Spleen (tissue), 11 donors: ENCODE data around the gene MYPN. TPM values are rescaled to one million over a fixed set of nuclear protein-coding genes. Genes with fewer than 3 reads are reported as not detected.
"Not testable (repeated sequence)": the region's sequence is repeated elsewhere in the genome, so short reads cannot be mapped to it uniquely, and the experiment has no call there.

Experiments used
- DNase-seq: peaks from one replicate; pipeline ENCODE4 v3.0.0-alpha.2; 2020
- H3K27ac ChIP-seq, 8 donors: fragments of 200-600 bp; sonication (generic) in 7 of 8; 1 replicate in 4 of 8; 2 replicates in 4 of 8; pipeline versions ENCODE4 v1.5.0 to v1.8.0; 2016 to 2021; ENCODE audit warnings: inconsistent platforms in 4 of 8, mild to moderate bottlenecking in 4 of 8, moderate library complexity in 1 of 8
- H3K27me3 ChIP-seq, 7 donors: fragments of 200-600 bp; sonication (generic) in 6 of 7; replicated peaks in 1 of 7; 1 replicate in 4 of 7; 2 replicates in 3 of 7; pipeline versions ENCODE4 v1.5.0 to v1.8.0; 2016 to 2021; ENCODE audit warnings: inconsistent platforms in 3 of 7, mild to moderate bottlenecking in 1 of 7
- H3K36me3 ChIP-seq, 6 donors: fragments of 200-600 bp; sonication (generic) in 5 of 6; 1 replicate in 4 of 6; 2 replicates in 2 of 6; pipeline versions ENCODE4 v1.5.0 to v1.8.0; 2016 to 2021; ENCODE audit warnings: inconsistent platforms in 2 of 6
- H3K4me1 ChIP-seq, 6 donors: fragments of 200-600 bp; sonication (generic) in 5 of 6; 1 replicate in 3 of 6; 2 replicates in 3 of 6; pipeline versions ENCODE4 v1.5.0 to v1.8.0; 2016 to 2021; ENCODE audit warnings: inconsistent platforms in 3 of 6
- H3K4me3 ChIP-seq, 8 donors: fragments of 200-600 bp; sonication (generic) in 7 of 8; 1 replicate in 4 of 8; 2 replicates in 4 of 8; pipeline versions ENCODE4 v1.5.0 to v1.8.0; 2016 to 2021; ENCODE audit warnings: inconsistent platforms in 4 of 8, mild to moderate bottlenecking in 4 of 8, moderate library complexity in 2 of 8
- H3K9me3 ChIP-seq, 8 donors: fragments of 200-600 bp; sonication (generic) in 7 of 8; 1 replicate in 4 of 8; 2 replicates in 4 of 8; pipeline versions ENCODE4 v1.5.0 to v1.8.0; 2016 to 2021; ENCODE audit warnings: inconsistent platforms in 4 of 8
- POLR2A ChIP-seq, 3 donors: fragments of 450-650 bp; IDR thresholded peaks; one replicate each; pipeline ENCODE4 v1.5.1; 2017; ENCODE audit warnings: antibody characterized with exemption in 3 of 3, mild to moderate bottlenecking in 1 of 3
- POLR2AphosphoS5 ChIP-seq, 3 donors: sonication (generic); formaldehyde crosslinking; IDR thresholded peaks; one replicate each; pipeline ENCODE4 v1.5.1; 2017; ENCODE audit warnings: antibody characterized with exemption in 3 of 3
- WGBS, 5 donors: extraction: QIAGEN DNeasy Blood & Tissue Kit in 3 of 5; methylation state at CpG; one replicate each; pipeline versions ENCODE4 v1.1.5 to v1.1.7; 2013 to 2018; 5-methylcytosine and 5-hydroxymethylcytosine counted together
- intact Hi-C: fragments of 100-400 bp; cut with DNase I; formaldehyde crosslinking; loops from one replicate; pipeline ENCODE4 v1.15.0; 2023; ENCODE audit warnings: low total_unique reads
- polyA plus RNA-seq, 3 donors: library from polyadenylated mRNA; stranded (reverse); fragments of 200-250 nt; gene quantifications; one replicate each; pipeline ENCODE4 v1.2.1, GENCODE V29; 2013
- total RNA-seq, 7 donors: library from RNA; depleted of rRNA in 3 of 7; stranded (reverse); fragments of >200 nt in 3 of 7; fragmentation: NEBNext Ultra II Directional in 4 of 7; extraction: Animal tissue kit (Norgen Biotek cat#: 25700) in 4 of 7; gene quantifications; one replicate each; pipeline versions ENCODE4 v1.1.0 to v1.2.1, GENCODE V29; 2016 to 2021
- TF ChIP-seq, protein P1 (sequence below), 11 experiments: fragments of 200-600 bp in 7 of 11; fragments of 450-650 bp in 4 of 11; sonication (generic) in 4 of 11; IDR thresholded peaks in 8 of 11; conservative IDR thresholded peaks in 3 of 11; 1 replicate in 7 of 11; 2 replicates in 4 of 11; pipeline versions ENCODE4 v1.4.0 to v1.8.0; 2016 to 2021; ENCODE audit warnings: antibody characterized with exemption in 11 of 11, inconsistent platforms in 4 of 11, mild to moderate bottlenecking in 1 of 11
- donor health status: healthy with polysubstance abuse.
- donor health status: DM: no; HTN: no; CAD: no; lungs with moderate emphysema.
- donor health status: DM: no; HTN: no; CAD: no.
- donor health status: Bipolar disorder and iron deficiency.
- donor health status: healthy.
- donor health status: DM: no; HTN: no; CAD: no.
- donor health status: DM: yes; HTN: yes; CAD: no.

Gene MYPN
- total and polyA plus RNA-seq, 10 donors: 0.03 to 0.94 (median 0.06) TPM; not detected in 5

DNA sequence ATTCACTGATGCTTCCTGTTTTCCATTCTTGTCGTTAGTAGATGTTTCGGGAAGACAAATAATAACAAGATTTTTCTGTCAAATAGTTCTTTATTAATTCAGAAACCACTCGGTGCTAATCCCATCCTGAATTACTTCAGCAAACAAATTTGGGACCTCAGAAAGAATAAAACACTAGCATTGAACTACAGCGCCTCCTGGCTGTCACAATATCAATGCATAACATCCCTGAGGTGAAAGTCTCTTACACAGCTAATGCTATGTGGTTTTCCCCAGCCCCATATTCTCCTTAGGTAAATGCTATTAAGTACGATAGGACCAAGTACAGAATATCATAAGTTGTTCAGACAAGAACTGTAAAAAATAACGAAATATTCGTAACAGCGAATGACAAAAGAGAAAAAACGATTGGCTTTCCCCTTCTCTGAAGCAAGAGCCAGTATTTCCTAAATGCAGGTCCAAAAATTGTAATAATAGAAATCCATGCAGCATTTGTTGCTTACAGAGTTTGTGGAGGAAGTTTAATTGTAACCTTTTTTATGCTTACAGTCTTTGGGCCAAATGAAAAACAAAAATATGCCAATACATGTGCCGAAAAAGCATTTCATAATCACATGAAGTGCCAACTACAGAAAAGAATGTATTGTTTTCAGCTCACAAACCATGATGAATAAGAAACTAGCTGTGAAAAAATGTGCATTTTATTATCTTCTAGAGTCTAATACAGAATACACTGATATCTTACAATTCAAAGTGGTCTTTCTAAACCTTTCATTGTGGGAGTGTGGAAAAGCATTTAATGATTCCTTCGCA, 47.3 kb downstream of the MYPN start:
- intact Hi-C loops: loop anchor here (5.0 kb wide), 1 partner anchor 299 kb away; no protein-coding TSS in a partner anchor
- no peak overlapping the region for H3K27ac ChIP-seq
- no peak overlapping the region for H3K4me3 ChIP-seq
- no peak for TF ChIP-seq POLR2A (IDR thresholded peaks at IDR 0.05)
- TF ChIP-seq, protein P1, sequence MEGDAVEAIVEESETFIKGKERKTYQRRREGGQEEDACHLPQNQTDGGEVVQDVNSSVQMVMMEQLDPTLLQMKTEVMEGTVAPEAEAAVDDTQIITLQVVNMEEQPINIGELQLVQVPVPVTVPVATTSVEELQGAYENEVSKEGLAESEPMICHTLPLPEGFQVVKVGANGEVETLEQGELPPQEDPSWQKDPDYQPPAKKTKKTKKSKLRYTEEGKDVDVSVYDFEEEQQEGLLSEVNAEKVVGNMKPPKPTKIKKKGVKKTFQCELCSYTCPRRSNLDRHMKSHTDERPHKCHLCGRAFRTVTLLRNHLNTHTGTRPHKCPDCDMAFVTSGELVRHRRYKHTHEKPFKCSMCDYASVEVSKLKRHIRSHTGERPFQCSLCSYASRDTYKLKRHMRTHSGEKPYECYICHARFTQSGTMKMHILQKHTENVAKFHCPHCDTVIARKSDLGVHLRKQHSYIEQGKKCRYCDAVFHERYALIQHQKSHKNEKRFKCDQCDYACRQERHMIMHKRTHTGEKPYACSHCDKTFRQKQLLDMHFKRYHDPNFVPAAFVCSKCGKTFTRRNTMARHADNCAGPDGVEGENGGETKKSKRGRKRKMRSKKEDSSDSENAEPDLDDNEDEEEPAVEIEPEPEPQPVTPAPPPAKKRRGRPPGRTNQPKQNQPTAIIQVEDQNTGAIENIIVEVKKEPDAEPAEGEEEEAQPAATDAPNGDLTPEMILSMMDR (IDR thresholded peaks at IDR 0.05 in 8 of 11, conservative IDR thresholded peaks at IDR 0.05 in 3 of 11): peak; percentile 55 to 85 (median 76)
- no peak for TF ChIP-seq POLR2AphosphoS5 (IDR thresholded peaks at IDR 0.05)
- H3K27me3 ChIP-seq: no peaks in the 10 kb centered on the region
- H3K36me3 ChIP-seq: no peaks in the 10 kb centered on the region
- no peaks in the 10 kb centered on the region for H3K9me3 ChIP-seq
- WGBS, 5 donors: 35 to 43% (median 39%) methylated on average over 11 of the region's 11 CpGs
- no peak for DNase-seq
- peaks cover 0 to 26% (median 15%) of the 10 kb centered on the region in 6 donors for H3K4me1 ChIP-seq

DNA sequence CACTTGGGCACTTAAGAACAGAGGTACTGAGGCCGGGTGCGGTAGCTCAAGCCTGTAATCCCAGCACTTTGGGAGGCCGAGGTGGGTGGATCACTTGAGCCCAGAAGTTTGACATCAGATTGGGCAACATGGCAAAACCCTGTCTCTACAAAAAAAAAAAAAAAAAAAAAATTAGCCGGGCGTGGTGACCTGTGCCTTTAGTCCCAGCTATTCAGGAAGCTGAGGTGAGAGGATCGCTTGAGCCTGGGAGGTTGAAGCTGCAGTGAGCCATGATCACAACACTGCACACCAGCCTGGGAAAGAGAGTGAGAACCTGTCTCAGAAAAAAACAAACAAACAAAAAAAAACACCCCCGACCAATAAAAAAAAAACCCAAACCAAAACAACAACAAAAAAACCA, 48.2 kb downstream of the MYPN start:
- not testable (repeated sequence) for H3K27ac ChIP-seq, H3K36me3 ChIP-seq, DNase-seq, H3K27me3 ChIP-seq, H3K9me3 ChIP-seq, H3K4me3 ChIP-seq
- intact Hi-C loops: loop anchor here (5.0 kb wide), 1 partner anchor 300 kb away; no protein-coding TSS in a partner anchor
- H3K4me1 ChIP-seq: peaks cover 0 to 26% (median 15%) of the 10 kb centered on the region in 6 donors
- 81 to 88% (median 85%) methylated on average over 7 of the region's 7 CpGs for WGBS, 5 donors

DNA sequence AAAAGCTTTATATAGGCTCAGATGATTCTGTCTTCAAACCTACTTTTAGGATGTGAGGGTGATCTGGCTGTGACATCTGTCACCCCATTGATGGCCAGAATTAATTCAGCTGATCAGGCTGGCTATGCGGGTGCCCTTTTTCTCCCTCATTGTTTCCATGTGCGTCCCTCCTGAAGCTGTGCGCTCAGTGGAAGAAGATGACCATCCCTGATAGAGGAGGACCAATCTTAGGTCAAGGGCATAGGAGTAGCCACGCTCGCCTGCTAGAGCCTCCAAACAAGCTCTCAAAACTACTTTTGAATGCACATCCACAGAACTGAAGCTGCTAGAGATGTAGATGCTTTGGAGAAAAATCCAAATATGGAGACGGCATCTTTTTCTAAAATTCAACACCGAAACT, 48.7 kb downstream of the MYPN start:
- intact Hi-C loops: loop anchor here (5.0 kb wide), 1 partner anchor 301 kb away; no protein-coding TSS in a partner anchor
- Histone ChIP-seq H3K4me3 (no peak overlapping the region), H3K4me1 (peaks cover 0 to 26% (median 14%) of the 10 kb centered on the region in 6 donors), H3K27ac (no peak overlapping the region), H3K9me3 (no peaks in the 10 kb centered on the region), H3K36me3 (no peaks in the 10 kb centered on the region), H3K27me3 (no peaks in the 10 kb centered on the region)
- TF ChIP-seq, protein P1 (IDR thresholded peaks at IDR 0.05 in 8 of 11, conservative IDR thresholded peaks at IDR 0.05 in 3 of 11): no peak
- TF ChIP-seq POLR2AphosphoS5 (IDR thresholded peaks at IDR 0.05) (no peak), POLR2A (IDR thresholded peaks at IDR 0.05) (no peak)
- DNase-seq: no peak
- 74 to 91% (median 84%) methylated on average over 7 of the region's 7 CpGs for WGBS, 5 donors

DNA sequence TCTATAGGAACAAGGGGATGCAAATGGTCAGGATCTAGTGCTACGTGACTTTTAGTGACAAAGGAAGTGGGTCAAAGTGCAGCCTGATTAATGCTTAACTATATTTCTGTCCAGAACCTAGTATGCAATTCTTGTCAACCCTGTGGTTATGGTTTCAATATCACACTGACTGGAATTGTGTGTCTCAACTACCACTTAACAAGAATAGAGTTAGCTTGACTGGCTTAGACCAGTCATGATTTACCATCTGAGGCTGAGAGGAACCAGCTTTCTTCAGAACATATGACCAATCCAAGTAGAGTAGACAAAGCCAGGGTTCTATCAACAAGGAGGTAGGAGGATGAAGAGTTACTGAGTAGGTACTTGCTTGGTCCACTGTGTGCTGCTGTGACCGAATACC, 54.4 kb downstream of the MYPN start:
- intact Hi-C loops: no loop called here
- WGBS, 5 donors: 46 to 78% (median 48%) methylated on average over 2 of the region's 2 CpGs

More for the DNA sequence above, 54.4 kb downstream of the MYPN start:
- no peak overlapping the region for H3K4me3 ChIP-seq
- H3K27me3 ChIP-seq: no peaks in the 10 kb centered on the region
- no peak overlapping the region for H3K27ac ChIP-seq
- H3K4me1 ChIP-seq: peaks cover 0 to 5% (median 0%) of the 10 kb centered on the region in 6 donors
- no peaks in the 10 kb centered on the region for H3K9me3 ChIP-seq
- no peak for DNase-seq
- TF ChIP-seq, protein P1 (IDR thresholded peaks at IDR 0.05 in 8 of 11, conservative IDR thresholded peaks at IDR 0.05 in 3 of 11): no peak
- TF ChIP-seq POLR2A (IDR thresholded peaks at IDR 0.05) (no peak), POLR2AphosphoS5 (IDR thresholded peaks at IDR 0.05) (no peak)
- H3K36me3 ChIP-seq: no peaks in the 10 kb centered on the region
